ENCODE data around the gene ADAM33. TPM values are rescaled to one million over a fixed set of nuclear protein-coding genes. Genes with fewer than 3 reads are reported as not detected.

The ADAM33 gene
- total and polyA plus RNA-seq, 2 of the 8 experiments (the other 6 are each of a cell fraction or from before 2014, with no cell fraction given): 4.2 to 6.0 TPM

GRCh38 chr20:3685341-3685740 lies 3.5 kb upstream of the ADAM33 start:
- H3K4me2 ChIP-seq (ENCODE audit: insufficient read depth in 1 of 2, low read depth in 2 of 2, low read length in 2 of 2): no peak overlapping the region; a peak in 1 of 4 replicates
- H2BK120ac ChIP-seq (replicated peaks; ENCODE audit: low read depth, low read length): no peak overlapping the region
- no peak overlapping the region for H4K5ac ChIP-seq (ENCODE audit: insufficient read length, low read depth, low read length)
- 79% methylated on average over 7 of the region's 7 CpGs; no CpG with 5 or more reads in 1 of the 2 experiments for WGBS, 2 experiments (ENCODE audit: extremely low coverage in 1 of 2, insufficient coverage in 1 of 2, insufficient read length in 1 of 2, insufficient replicate concordance in 2 of 2, low coverage in 1 of 2, low lambda C conversion rate in 2 of 2, missing lambda C conversion rate in 1 of 2)
- peak overlapping the region; percentile 35; the same call in 1 of the 2 replicates for H2BK5ac ChIP-seq (ENCODE audit: low read depth, low read length)
- no peak overlapping the region for H2AK5ac ChIP-seq (ENCODE audit: low read depth, low read length)
- no peak overlapping the region for H3K14ac ChIP-seq (ENCODE audit: insufficient read length)
- H3K9me3 ChIP-seq (ENCODE audit: insufficient read depth in 2 of 2, low read depth in 1 of 2, low read length in 1 of 2): no peaks in the 10 kb centered on the region
- no peak overlapping the region for H3K23ac ChIP-seq (ENCODE audit: insufficient read length)
- ChIA-PET CTCF (ENCODE audit: partially characterized antibody) (interaction anchor here (1.0 to 45.1 kb wide), 6 partner anchors 1 to 83 kb away, joined by 3 to 1432 read pairs (median 15); partner anchors contain the start of genes ADAM33 and SIGLEC1), POLR2A (ENCODE audit: partially characterized antibody) (interaction anchor here (0.8 to 1.5 kb wide), 2 partner anchors 57 to 66 kb away, joined by 3 to 5 read pairs; no protein-coding TSS in a partner anchor)
- no peak overlapping the region for H3K27ac ChIP-seq (ENCODE audit: low read depth, low read length)
- peak overlapping the region; percentile 50; the same call in 1 of the 2 replicates for H2AFZ ChIP-seq (ENCODE audit: low read length)
- no peaks in the 10 kb centered on the region for H3K79me2 ChIP-seq (ENCODE audit: control insufficient read depth in 1 of 2, insufficient read depth in 2 of 2, low read length in 2 of 2)
- no peak overlapping the region for H4K8ac ChIP-seq (ENCODE audit: extremely low read depth, insufficient read depth, low read length)
- H3K36me3 ChIP-seq (ENCODE audit: control insufficient read depth in 2 of 4, insufficient read depth in 4 of 4, low read length in 3 of 4): no peaks in the 10 kb centered on the region
- DNase-seq (ENCODE audit: low read depth in 1 of 2, low spot score in 2 of 2) (no peak), FAIRE-seq (no peak)
- H4K91ac ChIP-seq (replicated peaks; ENCODE audit: insufficient read length, low read length): no peak overlapping the region
- no peak overlapping the region for H2BK15ac ChIP-seq (ENCODE audit: low read length)
- H3K18ac ChIP-seq (ENCODE audit: extremely low read depth, low read length): peak overlapping the region; percentile 79; the same call in 1 of the 2 replicates
- H3K4me1 ChIP-seq (replicated peaks in 1 of 4; ENCODE audit: control insufficient read depth in 3 of 4, insufficient read depth in 4 of 4, low read length in 3 of 4): peaks cover 5 to 24% (median 14%) of the 10 kb centered on the region in 4 experiments
- H3K56ac ChIP-seq (replicated peaks; ENCODE audit: insufficient read length, low read depth, low read length): no peak overlapping the region
- peaks cover 11% of the 10 kb centered on the region for H3K23me2 ChIP-seq (ENCODE audit: low read depth, low read length)
- peak overlapping the region; percentile 12; the same call in 1 of the 2 replicates for H2BK12ac ChIP-seq (ENCODE audit: low read depth, low read length)
- H3K9ac ChIP-seq (replicated peaks in 1 of 4; ENCODE audit: extremely low read depth in 1 of 4, low read depth in 3 of 4, low read length in 3 of 4): no peak overlapping the region
- peaks cover 0 to 13% (median 9%) of the 10 kb centered on the region in 4 experiments; a peak in 6 of 7 replicates for H3K27me3 ChIP-seq (replicated peaks in 1 of 4; ENCODE audit: control insufficient read depth in 3 of 4, extremely low read depth in 1 of 4, insufficient read depth in 3 of 4, low read length in 3 of 4)
- H4K20me1 ChIP-seq (replicated peaks in 1 of 2; ENCODE audit: control insufficient read depth in 1 of 2, insufficient read depth in 2 of 2, low read length in 2 of 2): no peaks in the 10 kb centered on the region
- H3K4me3 ChIP-seq (ENCODE audit: extremely low read depth in 1 of 4, insufficient read depth in 2 of 4, low read depth in 3 of 4, low read length in 4 of 4): no peak overlapping the region
- H2BK20ac ChIP-seq (ENCODE audit: low read length): no peak overlapping the region; the same call in 1 of the 2 replicates
- no peak overlapping the region for H3K4ac ChIP-seq (replicated peaks; ENCODE audit: insufficient read length, low read depth, low read length)
- no peaks in the 10 kb centered on the region for H3K79me1 ChIP-seq (ENCODE audit: low read depth, low read length)
- TF ChIP-seq SIN3A (conservative IDR thresholded peaks at IDR 0.05 in 1 of 2, IDR thresholded peaks at IDR 0.05 in 1 of 2; ENCODE audit: low read depth in 1 of 2, low read length in 2 of 2) (no peak), HDAC2 (IDR thresholded peaks at IDR 0.05; ENCODE audit: borderline replicate concordance in 1 of 2, low read depth in 2 of 2, low read length in 2 of 2) (no peak), TAF1 (IDR thresholded peaks at IDR 0.05; ENCODE audit: low read depth, low read length) (no peak), CBX5 (IDR thresholded peaks at IDR 0.05; ENCODE audit: low read depth, low read length) (no peak), CHD2 (IDR thresholded peaks at IDR 0.05; ENCODE audit: low read length) (no peak), TEAD4 (IDR thresholded peaks at IDR 0.05; ENCODE audit: low read depth, low read length) (no peak), EGR1 (IDR thresholded peaks at IDR 0.05; ENCODE audit: borderline replicate concordance, low read depth, low read length) (no peak), SIRT6 (IDR thresholded peaks at IDR 0.05; ENCODE audit: low read length) (no peak), POLR2AphosphoS5 (IDR thresholded peaks at IDR 0.05; ENCODE audit: low read depth, low read length) (no peak), SIX5 (IDR thresholded peaks at IDR 0.05; ENCODE audit: low read depth, low read length) (no peak), ASH2L (IDR thresholded peaks at IDR 0.05; ENCODE audit: low read length) (no peak), SAP30 (IDR thresholded peaks at IDR 0.05; ENCODE audit: insufficient read depth, insufficient replicate concordance, low read length) (no peak)
- TF ChIP-seq, protein P1, sequence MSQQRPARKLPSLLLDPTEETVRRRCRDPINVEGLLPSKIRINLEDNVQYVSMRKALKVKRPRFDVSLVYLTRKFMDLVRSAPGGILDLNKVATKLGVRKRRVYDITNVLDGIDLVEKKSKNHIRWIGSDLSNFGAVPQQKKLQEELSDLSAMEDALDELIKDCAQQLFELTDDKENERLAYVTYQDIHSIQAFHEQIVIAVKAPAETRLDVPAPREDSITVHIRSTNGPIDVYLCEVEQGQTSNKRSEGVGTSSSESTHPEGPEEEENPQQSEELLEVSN (IDR thresholded peaks at IDR 0.05): no peak

All from H1 (cell line).